AG04449 (cell line): ENCODE results near the gene SLC6A13.

ENCODE experiments used
- CTCF ChIA-PET: fragments of 350-600 bp; formaldehyde crosslinking; extraction: SDS; loops from one replicate; lab custom pipeline; 2021; ENCODE audit warnings: antibody characterized with exemption; lab: Yijun Ruan, JAX
- POLR2A ChIA-PET: fragments of 400-600, 350-600 bp; formaldehyde crosslinking; extraction: SDS; loops from one replicate; lab custom pipeline; 2020; ENCODE audit warnings: antibody characterized with exemption, inconsistent platforms; lab: Yijun Ruan, JAX
- DNase-seq: peaks from one replicate; pipeline ENCODE4 v3.0.0-alpha.2; 2010; ENCODE audit warnings: low read depth, low spot score
- H3K4me3 ChIP-seq: 2 replicates; pipeline ENCODE4 v1.5.1; 2011; ENCODE audit warnings: low read depth, mild to moderate bottlenecking, control low read depth, low read length
- TF ChIP-seq, protein P1 (sequence below): IDR thresholded peaks from one replicate; pipeline ENCODE4 v1.5.1; 2011; ENCODE audit warnings: mild to moderate bottlenecking, moderate library complexity, low read length, control low read depth, inconsistent platforms; ENCODE audit not compliant: insufficient read depth; ENCODE audit errors: missing control alignments

SLC6A13 gene

GRCh38 chr12:211639-212414, 50.8 kb downstream of the SLC6A13 start:
- POLR2A ChIA-PET: no interaction called here
- DNase-seq: no peak
- TF ChIP-seq, protein P1, sequence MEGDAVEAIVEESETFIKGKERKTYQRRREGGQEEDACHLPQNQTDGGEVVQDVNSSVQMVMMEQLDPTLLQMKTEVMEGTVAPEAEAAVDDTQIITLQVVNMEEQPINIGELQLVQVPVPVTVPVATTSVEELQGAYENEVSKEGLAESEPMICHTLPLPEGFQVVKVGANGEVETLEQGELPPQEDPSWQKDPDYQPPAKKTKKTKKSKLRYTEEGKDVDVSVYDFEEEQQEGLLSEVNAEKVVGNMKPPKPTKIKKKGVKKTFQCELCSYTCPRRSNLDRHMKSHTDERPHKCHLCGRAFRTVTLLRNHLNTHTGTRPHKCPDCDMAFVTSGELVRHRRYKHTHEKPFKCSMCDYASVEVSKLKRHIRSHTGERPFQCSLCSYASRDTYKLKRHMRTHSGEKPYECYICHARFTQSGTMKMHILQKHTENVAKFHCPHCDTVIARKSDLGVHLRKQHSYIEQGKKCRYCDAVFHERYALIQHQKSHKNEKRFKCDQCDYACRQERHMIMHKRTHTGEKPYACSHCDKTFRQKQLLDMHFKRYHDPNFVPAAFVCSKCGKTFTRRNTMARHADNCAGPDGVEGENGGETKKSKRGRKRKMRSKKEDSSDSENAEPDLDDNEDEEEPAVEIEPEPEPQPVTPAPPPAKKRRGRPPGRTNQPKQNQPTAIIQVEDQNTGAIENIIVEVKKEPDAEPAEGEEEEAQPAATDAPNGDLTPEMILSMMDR: no peak
- no peak overlapping the region for H3K4me3 ChIP-seq
- CTCF ChIA-PET: interaction anchor here (0.8 to 2.5 kb wide), 4 partner anchors 12 to 29 kb away, joined by 3 to 14 read pairs (median 6); no protein-coding TSS in a partner anchor

DNA sequence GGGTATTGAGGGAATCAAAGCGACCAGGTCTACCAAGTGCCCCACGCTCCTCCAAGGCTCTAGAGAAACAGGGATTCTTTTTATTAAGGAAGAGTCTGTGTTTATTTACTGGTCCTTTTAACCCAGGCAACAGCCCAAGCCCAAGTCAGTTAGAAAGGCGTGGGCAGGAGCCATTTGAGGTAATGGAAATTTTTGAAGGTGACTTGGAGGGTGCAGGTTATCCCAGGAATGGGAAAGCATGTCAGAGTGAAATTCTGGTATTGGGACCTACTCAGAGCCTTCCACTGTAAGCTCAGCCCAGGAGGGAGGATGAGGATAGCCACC, 51.5 kb downstream of the SLC6A13 start:
- TF ChIP-seq, protein P1: no peak
- ChIA-PET POLR2A (no interaction called here), CTCF (interaction anchor here (1.0 to 2.5 kb wide), 4 partner anchors 9 to 22 kb away, joined by 4 to 14 read pairs (median 7); no protein-coding TSS in a partner anchor)
- no peak overlapping the region for H3K4me3 ChIP-seq
- DNase-seq: no peak

DNA sequence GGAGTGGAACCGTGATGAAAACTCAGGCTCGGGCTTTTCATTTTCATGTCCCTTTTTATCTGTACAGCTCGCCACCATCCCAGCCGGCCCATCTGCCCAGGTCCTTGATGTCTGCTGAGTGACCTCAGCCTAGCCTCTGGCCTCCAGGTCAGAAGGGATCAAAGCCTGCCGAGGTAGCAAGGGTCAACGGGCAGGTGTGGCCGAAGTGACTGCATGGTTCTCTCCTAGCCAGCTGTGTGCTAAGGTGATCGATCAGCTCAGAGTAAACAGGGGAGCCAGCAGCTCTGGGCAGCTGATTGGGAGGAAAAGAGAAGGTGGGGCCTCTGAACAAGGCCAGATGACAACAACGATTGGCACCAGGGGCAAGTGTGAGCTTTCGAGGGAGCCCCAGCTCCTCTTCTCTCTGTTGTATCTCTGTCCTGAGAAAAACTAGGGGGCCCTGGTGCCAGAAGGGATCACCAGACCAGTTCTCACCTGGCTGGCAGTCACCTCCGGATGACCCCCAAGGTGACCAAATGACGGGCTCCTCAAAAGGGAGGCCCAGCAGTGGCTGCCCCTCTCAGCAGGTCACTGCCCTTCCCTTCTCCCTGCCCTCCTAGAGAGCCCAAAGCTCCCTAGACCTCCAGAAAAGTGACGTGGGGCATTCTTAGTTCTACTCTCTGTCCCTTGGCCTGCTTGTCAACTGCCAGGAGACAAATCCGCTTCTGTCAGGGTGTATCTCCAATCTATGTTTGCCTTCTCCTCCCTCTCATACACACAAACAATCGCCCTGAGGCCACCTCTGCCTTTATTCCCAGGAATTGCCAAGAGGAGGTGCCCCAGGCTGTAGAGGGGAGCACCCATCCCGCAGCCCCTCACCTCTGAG, 52.1 kb downstream of the SLC6A13 start:
- DNase-seq: no peak
- H3K4me3 ChIP-seq: no peak overlapping the region
- POLR2A ChIA-PET: no interaction called here
- CTCF ChIA-PET: interaction anchor here (1.0 to 1.4 kb wide), 2 partner anchors 10 to 21 kb away, joined by 4 to 6 read pairs; no protein-coding TSS in a partner anchor
- TF ChIP-seq, protein P1: no peak

DNA sequence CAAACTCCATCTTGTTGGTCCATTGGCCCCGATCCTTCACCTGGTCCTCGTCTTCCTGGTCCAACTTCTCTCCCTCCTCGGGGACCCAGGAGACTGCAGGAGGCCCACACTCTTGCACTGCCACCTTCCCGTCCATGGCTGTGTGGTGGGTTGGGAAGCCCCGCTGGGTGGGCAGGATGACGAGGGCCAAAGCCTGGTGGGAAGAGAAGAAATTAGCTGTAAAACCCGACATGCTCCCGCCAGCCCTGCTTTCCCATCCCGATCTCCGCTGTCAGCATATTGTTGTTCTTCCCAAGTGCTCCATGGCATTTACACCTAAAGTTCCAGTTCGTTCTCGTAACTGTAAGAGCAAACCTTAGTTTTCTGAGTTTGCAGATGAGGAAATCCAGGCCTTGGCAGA, 52.8 kb downstream of the SLC6A13 start:
- POLR2A ChIA-PET: no interaction called here
- DNase-seq: no peak
- TF ChIP-seq, protein P1: no peak
- CTCF ChIA-PET: interaction anchor here (1.0 to 1.4 kb wide), 2 partner anchors 10 to 21 kb away, joined by 4 to 6 read pairs; no protein-coding TSS in a partner anchor
- H3K4me3 ChIP-seq: no peak overlapping the region

- TF ChIP-seq, protein P1: no peak
- ChIA-PET POLR2A (no interaction called here), CTCF (no interaction called here)
- no peak for DNase-seq
- H3K4me3 ChIP-seq: no peak overlapping the region
Observed at GRCh38 chr12:209246-209645, 53.4 kb downstream of the SLC6A13 start.

DNA sequence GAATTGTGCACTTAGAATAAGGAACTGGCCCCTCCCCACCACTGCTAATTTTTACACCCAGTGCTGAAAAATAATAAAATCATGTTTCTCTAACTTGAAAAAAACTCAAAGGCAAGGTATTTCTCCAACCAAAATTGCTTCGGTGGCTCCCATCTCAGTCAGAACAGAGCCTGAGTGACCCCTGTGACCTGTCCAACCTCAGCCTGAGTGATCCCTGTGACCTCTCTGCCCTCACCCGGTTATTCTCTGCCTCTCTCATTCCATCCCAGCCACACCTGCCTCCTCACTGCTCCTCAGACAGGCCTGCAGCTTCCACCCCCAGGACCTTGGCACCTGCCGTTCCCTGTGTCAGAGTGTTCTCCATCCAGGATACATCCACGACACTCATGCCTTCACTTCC, 53.8 kb downstream of the SLC6A13 start:
- no peak overlapping the region for H3K4me3 ChIP-seq
- no peak for DNase-seq
- CTCF ChIA-PET: no interaction called here
- TF ChIP-seq, protein P1: no peak
- POLR2A ChIA-PET: no interaction called here
